ENCODE results near the gene PRSS21.

The PRSS21 gene

GRCh38 chr16:2852731-2853507 lies 35.9 kb downstream of the PRSS21 start (continued):
- no peak for TF ChIP-seq PBX3 (CRISPR knock-in tag; IDR thresholded peaks at IDR 0.05)

DNA sequence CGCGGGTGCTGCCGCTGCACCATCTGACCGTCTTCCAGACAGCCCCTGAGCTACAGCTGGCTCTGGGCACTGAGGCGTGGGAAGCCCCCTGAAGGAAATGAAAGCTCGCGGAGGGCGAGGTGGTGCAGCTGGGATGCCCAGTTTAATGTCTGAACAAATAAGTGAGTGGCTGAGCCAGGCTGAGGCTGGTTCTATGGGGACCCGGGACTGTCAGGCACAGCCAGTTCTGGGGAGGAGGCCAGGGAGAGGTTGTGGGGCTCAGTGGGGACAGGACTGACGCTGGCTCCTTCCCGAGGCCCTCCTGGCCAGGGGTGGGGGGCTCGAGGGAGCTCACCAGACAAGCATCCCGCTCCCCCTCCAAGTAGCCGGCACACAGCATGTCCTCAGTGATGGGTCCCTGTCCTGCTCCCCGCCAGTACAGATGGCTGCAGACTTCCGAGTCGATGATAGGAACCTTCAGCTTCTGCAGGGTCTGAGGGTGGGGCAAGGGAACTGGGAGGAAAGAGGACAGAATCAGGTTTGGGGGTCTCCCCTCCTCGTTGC lies 36.6 kb downstream of the PRSS21 start:
- TF ChIP-seq ZNF423 (tag by site-specific recombination; IDR thresholded peaks at IDR 0.05) (no peak), ZNF184 (tag by site-specific recombination; IDR thresholded peaks at IDR 0.05) (no peak), ATF2 (tag by site-specific recombination; IDR thresholded peaks at IDR 0.05; ENCODE audit: low read depth) (no peak), YY1 (tag by site-specific recombination; IDR thresholded peaks at IDR 0.05) (no peak), ZBTB17 (tag by site-specific recombination; IDR thresholded peaks at IDR 0.05) (no peak), KLF8 (tag by site-specific recombination; IDR thresholded peaks at IDR 0.05) (no peak), GLI4 (tag by site-specific recombination; IDR thresholded peaks at IDR 0.05) (no peak), ZNF677 (tag by site-specific recombination; IDR thresholded peaks at IDR 0.05) (no peak), KLF16 (tag by site-specific recombination; IDR thresholded peaks at IDR 0.05) (no peak), ZBTB1 (tag by site-specific recombination; IDR thresholded peaks at IDR 0.05) (no peak), GLI2 (tag by site-specific recombination; IDR thresholded peaks at IDR 0.05; ENCODE audit: borderline replicate concordance, low read depth) (no peak), YY2 (tag by site-specific recombination; IDR thresholded peaks at IDR 0.05) (no peak), GFI1B (tag by site-specific recombination; IDR thresholded peaks at IDR 0.05) (no peak), ZNF660 (tag by site-specific recombination; IDR thresholded peaks at IDR 0.05) (no peak), ZNF670 (tag by site-specific recombination; IDR thresholded peaks at IDR 0.05; ENCODE audit: low read depth) (no peak), ZNF521 (tag by site-specific recombination; IDR thresholded peaks at IDR 0.05) (no peak)
- TF ChIP-seq, protein P1, sequence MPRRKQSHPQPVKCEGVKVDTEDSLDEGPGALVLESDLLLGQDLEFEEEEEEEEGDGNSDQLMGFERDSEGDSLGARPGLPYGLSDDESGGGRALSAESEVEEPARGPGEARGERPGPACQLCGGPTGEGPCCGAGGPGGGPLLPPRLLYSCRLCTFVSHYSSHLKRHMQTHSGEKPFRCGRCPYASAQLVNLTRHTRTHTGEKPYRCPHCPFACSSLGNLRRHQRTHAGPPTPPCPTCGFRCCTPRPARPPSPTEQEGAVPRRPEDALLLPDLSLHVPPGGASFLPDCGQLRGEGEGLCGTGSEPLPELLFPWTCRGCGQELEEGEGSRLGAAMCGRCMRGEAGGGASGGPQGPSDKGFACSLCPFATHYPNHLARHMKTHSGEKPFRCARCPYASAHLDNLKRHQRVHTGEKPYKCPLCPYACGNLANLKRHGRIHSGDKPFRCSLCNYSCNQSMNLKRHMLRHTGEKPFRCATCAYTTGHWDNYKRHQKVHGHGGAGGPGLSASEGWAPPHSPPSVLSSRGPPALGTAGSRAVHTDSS (tag by site-specific recombination; IDR thresholded peaks at IDR 0.05): no peak
- TF ChIP-seq, protein P2, sequence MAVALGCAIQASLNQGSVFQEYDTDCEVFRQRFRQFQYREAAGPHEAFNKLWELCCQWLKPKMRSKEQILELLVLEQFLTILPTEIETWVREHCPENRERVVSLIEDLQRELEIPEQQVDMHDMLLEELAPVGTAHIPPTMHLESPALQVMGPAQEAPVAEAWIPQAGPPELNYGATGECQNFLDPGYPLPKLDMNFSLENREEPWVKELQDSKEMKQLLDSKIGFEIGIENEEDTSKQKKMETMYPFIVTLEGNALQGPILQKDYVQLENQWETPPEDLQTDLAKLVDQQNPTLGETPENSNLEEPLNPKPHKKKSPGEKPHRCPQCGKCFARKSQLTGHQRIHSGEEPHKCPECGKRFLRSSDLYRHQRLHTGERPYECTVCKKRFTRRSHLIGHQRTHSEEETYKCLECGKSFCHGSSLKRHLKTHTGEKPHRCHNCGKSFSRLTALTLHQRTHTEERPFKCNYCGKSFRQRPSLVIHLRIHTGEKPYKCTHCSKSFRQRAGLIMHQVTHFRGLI (tag by site-specific recombination; IDR thresholded peaks at IDR 0.05): no peak
- TF ChIP-seq, protein P3, sequence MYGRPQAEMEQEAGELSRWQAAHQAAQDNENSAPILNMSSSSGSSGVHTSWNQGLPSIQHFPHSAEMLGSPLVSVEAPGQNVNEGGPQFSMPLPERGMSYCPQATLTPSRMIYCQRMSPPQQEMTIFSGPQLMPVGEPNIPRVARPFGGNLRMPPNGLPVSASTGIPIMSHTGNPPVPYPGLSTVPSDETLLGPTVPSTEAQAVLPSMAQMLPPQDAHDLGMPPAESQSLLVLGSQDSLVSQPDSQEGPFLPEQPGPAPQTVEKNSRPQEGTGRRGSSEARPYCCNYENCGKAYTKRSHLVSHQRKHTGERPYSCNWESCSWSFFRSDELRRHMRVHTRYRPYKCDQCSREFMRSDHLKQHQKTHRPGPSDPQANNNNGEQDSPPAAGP (tag by site-specific recombination; IDR thresholded peaks at IDR 0.05): no peak
- TF ChIP-seq, protein P4, sequence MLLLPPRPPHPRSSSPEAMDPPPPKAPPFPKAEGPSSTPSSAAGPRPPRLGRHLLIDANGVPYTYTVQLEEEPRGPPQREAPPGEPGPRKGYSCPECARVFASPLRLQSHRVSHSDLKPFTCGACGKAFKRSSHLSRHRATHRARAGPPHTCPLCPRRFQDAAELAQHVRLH (tag by site-specific recombination; IDR thresholded peaks at IDR 0.05): no peak
- no peak overlapping the region for H3K27ac ChIP-seq (ENCODE audit: extremely low read depth, low read depth, low read length)
- CTCF ChIA-PET: interaction anchor here (0.7 to 2.8 kb wide), 9 partner anchors 9 to 145 kb away, joined by 3 to 17 read pairs (median 5); no protein-coding TSS in a partner anchor
- no peaks in the 10 kb centered on the region for H3K4me1 ChIP-seq (ENCODE audit: control insufficient read depth, insufficient read depth, low read length)
- H3K36me3 ChIP-seq (ENCODE audit: control insufficient read depth in 2 of 2, insufficient read depth in 1 of 2, low read length in 2 of 2): no peaks in the 10 kb centered on the region
- POLR2A ChIA-PET: no interaction called here
- H3K9me3 ChIP-seq (ENCODE audit: control insufficient read depth, insufficient read depth, low read depth, low read length): no peaks in the 10 kb centered on the region
- H3K4me3 ChIP-seq (ENCODE audit: low read depth, low read length): no peak overlapping the region
